HPDE6-E6E7 (cell line): Measurements from ENCODE around the gene RNF41.

Experiments used
- DNase-seq: peaks from one replicate; pipeline ENCODE4 v3.0.0; 2011; ENCODE audit warnings: missing footprints; ENCODE audit errors: extremely low spot score

The RNF41 gene

DNA sequence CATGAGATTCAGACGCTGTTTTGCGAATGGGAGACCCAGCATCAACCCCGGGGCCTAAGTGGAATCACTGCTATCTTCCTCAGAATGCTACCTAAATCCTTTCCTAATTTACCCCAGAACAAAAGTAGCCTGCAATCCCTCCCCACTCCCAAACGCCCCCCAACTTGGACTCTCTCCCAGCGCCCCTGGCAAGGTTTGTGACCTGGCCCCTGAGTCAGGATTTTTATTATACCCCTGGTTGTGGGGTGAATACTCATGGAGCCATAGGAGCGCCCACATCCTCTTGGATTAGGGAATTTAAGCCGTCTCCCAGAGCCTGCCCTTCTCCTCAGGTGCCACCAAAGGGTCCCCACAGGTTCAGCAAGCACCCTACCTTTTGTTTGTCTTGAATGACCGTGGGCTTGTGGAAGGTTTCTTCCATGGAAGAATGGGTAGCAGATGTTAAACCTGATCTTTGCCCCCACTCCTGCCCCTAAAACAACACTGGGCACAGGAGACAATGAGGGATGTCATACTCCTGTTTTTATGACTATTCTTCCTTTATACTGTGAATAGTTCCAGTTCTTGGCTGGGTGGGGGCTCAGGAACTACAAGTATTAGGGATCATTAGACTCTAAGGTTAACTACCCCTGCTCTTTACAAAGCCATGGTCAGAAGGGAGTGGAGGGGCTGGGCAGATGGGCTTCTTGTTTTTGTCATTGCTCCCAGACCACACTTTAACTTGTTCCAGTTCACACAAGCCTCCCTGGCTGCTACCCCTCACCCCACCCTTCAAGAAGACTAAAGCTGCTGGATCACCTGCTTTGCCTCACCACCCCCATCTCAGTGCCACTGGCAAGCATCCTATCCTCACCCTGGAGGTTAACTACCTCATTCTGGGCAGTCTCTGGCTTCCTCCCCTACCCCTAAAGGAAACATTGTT lies 68.7 kb downstream of the RNF41 start:
- no peak for DNase-seq
